IPS-20b (cell line): ENCODE data around the gene NRROS.
"Not testable (repeated sequence)": the region's sequence is repeated elsewhere in the genome, so short reads cannot be mapped to it uniquely, and the experiment has no call there.

Experiments
- H3K27ac ChIP-seq: one replicate; pipeline ENCODE4 v1.5.1; 2013; ENCODE audit warnings: low read length
- H3K27me3 ChIP-seq: 2 replicates; pipeline ENCODE4 v1.6.1; 2013; ENCODE audit warnings: mild to moderate bottlenecking, low read length, inconsistent platforms; ENCODE audit not compliant: insufficient read depth
- H3K36me3 ChIP-seq: 2 replicates; pipeline ENCODE4 v1.6.1; 2013; ENCODE audit warnings: low read depth, mild to moderate bottlenecking, inconsistent platforms, low read length, moderate library complexity; ENCODE audit not compliant: insufficient read depth
- H3K4me1 ChIP-seq: 2 replicates; pipeline ENCODE4 v1.6.1; 2013; ENCODE audit warnings: mild to moderate bottlenecking, control low read depth, inconsistent platforms, low read length, moderate library complexity; ENCODE audit not compliant: insufficient read depth
- H3K4me3 ChIP-seq: 2 replicates; pipeline ENCODE4 v1.5.1; 2013; ENCODE audit warnings: mild to moderate bottlenecking, low read length, inconsistent platforms
- H3K9ac ChIP-seq: 2 replicates; pipeline ENCODE4 v1.6.1; 2013; ENCODE audit warnings: low read depth, mild to moderate bottlenecking, inconsistent platforms, low read length, moderate library complexity
- H3K9me3 ChIP-seq: 2 replicates; pipeline ENCODE4 v1.6.1; 2013; ENCODE audit warnings: mild to moderate bottlenecking, low read depth, low read length, inconsistent platforms; ENCODE audit not compliant: insufficient read depth

NRROS gene

GRCh38 chr3:196625331-196625730, 14.2 kb upstream of the NRROS start:
- Histone ChIP-seq H3K9ac (no peak overlapping the region), H3K27me3 (no peaks in the 10 kb centered on the region), H3K4me3 (no peak overlapping the region)

GRCh38 chr3:196627918-196628231, 11.6 kb upstream of the NRROS start:
- Histone ChIP-seq H3K9me3 (no peaks in the 10 kb centered on the region), H3K4me3 (no peak overlapping the region), H3K4me1 (peaks cover 4% of the 10 kb centered on the region; the same call in 1 of the 2 replicates), H3K27me3 (no peaks in the 10 kb centered on the region), H3K27ac (no peak overlapping the region), H3K9ac (no peak overlapping the region), H3K36me3 (no peaks in the 10 kb centered on the region)

More at GRCh38 chr3:196625331-196625730, 14.2 kb upstream of the NRROS start:
- no peak overlapping the region for H3K27ac ChIP-seq
- no peaks in the 10 kb centered on the region for H3K4me1 ChIP-seq
- H3K9me3 ChIP-seq, result no peaks in the 10 kb centered on the region
- H3K36me3 ChIP-seq, result no peaks in the 10 kb centered on the region

- Histone ChIP-seq H3K27me3 (no peaks in the 10 kb centered on the region), H3K9me3 (no peaks in the 10 kb centered on the region), H3K4me3 (no peak overlapping the region), H3K4me1 (peaks cover 7% of the 10 kb centered on the region; the same call in 1 of the 2 replicates), H3K9ac (no peak overlapping the region), H3K27ac (no peak overlapping the region), H3K36me3 (no peaks in the 10 kb centered on the region)
These were observed 10.3 kb upstream of the NRROS start for GRCh38 chr3:196629228-196629627.

- no peaks in the 10 kb centered on the region for H3K36me3 ChIP-seq
- peak overlapping the region; percentile 87 for H3K9ac ChIP-seq
- peak overlapping the region; percentile 63 for H3K27ac ChIP-seq
- no peaks in the 10 kb centered on the region for H3K9me3 ChIP-seq
- H3K4me3 ChIP-seq, result peak overlapping the region; percentile 80
- H3K27me3 ChIP-seq, result no peaks in the 10 kb centered on the region
- peaks cover 7% of the 10 kb centered on the region; the same call in 1 of the 2 replicates for H3K4me1 ChIP-seq
These were observed 7.8 kb upstream of the NRROS start for GRCh38 chr3:196631682-196632045.

- Histone ChIP-seq H3K9ac (peak overlapping the region; percentile 87), H3K4me3 (peak overlapping the region; percentile 80), H3K36me3 (no peaks in the 10 kb centered on the region), H3K4me1 (peaks cover 7% of the 10 kb centered on the region; the same call in 1 of the 2 replicates), H3K27ac (peak overlapping the region; percentile 63), H3K27me3 (no peaks in the 10 kb centered on the region), H3K9me3 (no peaks in the 10 kb centered on the region)
These were observed 7.3 kb upstream of the NRROS start for GRCh38 chr3:196632046-196632751.

GRCh38 chr3:196633555-196634151, 5.8 kb upstream of the NRROS start:
- no peaks in the 10 kb centered on the region for H3K9me3 ChIP-seq
- H3K9ac ChIP-seq, result peak overlapping the region; percentile 87; the same call in 1 of the 2 replicates
- no peaks in the 10 kb centered on the region for H3K36me3 ChIP-seq
- H3K27me3 ChIP-seq, result peaks cover 4% of the 10 kb centered on the region
- H3K4me3 ChIP-seq, result peak overlapping the region; percentile 80; the same call in 1 of the 2 replicates
- peaks cover 7% of the 10 kb centered on the region; the same call in 1 of the 2 replicates for H3K4me1 ChIP-seq
- H3K27ac ChIP-seq, result peak overlapping the region; percentile 91

- H3K4me1 ChIP-seq, result peaks cover 10% of the 10 kb centered on the region; the same call in 1 of the 2 replicates
- H3K4me3 ChIP-seq, result no peak overlapping the region
- H3K9me3 ChIP-seq, result no peaks in the 10 kb centered on the region
- no peak overlapping the region for H3K27ac ChIP-seq
- no peak overlapping the region for H3K9ac ChIP-seq
- peaks cover 9% of the 10 kb centered on the region for H3K27me3 ChIP-seq
- no peaks in the 10 kb centered on the region for H3K36me3 ChIP-seq
These were observed 5.3 kb upstream of the NRROS start for GRCh38 chr3:196634224-196634623.

- Histone ChIP-seq H3K4me1 (peaks cover 10% of the 10 kb centered on the region; the same call in 1 of the 2 replicates), H3K27me3 (peaks cover 13% of the 10 kb centered on the region), H3K36me3 (no peaks in the 10 kb centered on the region), H3K9ac (no peak overlapping the region), H3K27ac (no peak overlapping the region), H3K9me3 (no peaks in the 10 kb centered on the region), H3K4me3 (no peak overlapping the region)
These were observed 4.7 kb upstream of the NRROS start for GRCh38 chr3:196634829-196635228.

- Histone ChIP-seq H3K4me3 (no peak overlapping the region), H3K9me3 (no peaks in the 10 kb centered on the region), H3K9ac (no peak overlapping the region), H3K36me3 (no peaks in the 10 kb centered on the region), H3K27ac (no peak overlapping the region), H3K27me3 (peaks cover 22% of the 10 kb centered on the region), H3K4me1 (peaks cover 8% of the 10 kb centered on the region; the same call in 1 of the 2 replicates)
These were observed 2.8 kb upstream of the NRROS start for GRCh38 chr3:196636369-196637349.

GRCh38 chr3:196637941-196638340, 1.6 kb upstream of the NRROS start:
- not testable (repeated sequence) for H3K4me3 ChIP-seq, H3K9ac ChIP-seq, H3K36me3 ChIP-seq, H3K27ac ChIP-seq, H3K9me3 ChIP-seq, H3K4me1 ChIP-seq
- H3K27me3 ChIP-seq, result peaks cover 22% of the 10 kb centered on the region

GRCh38 chr3:196638861-196639482, 522 bp upstream of the NRROS start:
- peaks cover 3% of the 10 kb centered on the region; the same call in 1 of the 2 replicates for H3K4me1 ChIP-seq
- no peaks in the 10 kb centered on the region for H3K9me3 ChIP-seq
- peaks cover 22% of the 10 kb centered on the region for H3K27me3 ChIP-seq
- H3K4me3 ChIP-seq, result peak overlapping the region; percentile 60; the same call in 1 of the 2 replicates
- H3K9ac ChIP-seq, result peak overlapping the region; percentile 52; the same call in 1 of the 2 replicates
- no peaks in the 10 kb centered on the region for H3K36me3 ChIP-seq
- no peak overlapping the region for H3K27ac ChIP-seq
